Uterus (tissue), 2 donors: Measurements from ENCODE around the gene CHMP1A.

ENCODE experiments used
- CTCF ChIP-seq, 4 experiments: fragments of 200-600 bp in 2 of 4; fragments of 450-650 bp in 2 of 4; sonication (generic) in 2 of 4; IDR thresholded peaks; one replicate each; pipeline ENCODE4 v1.5.1; 2016 to 2019; ENCODE audit warnings: antibody characterized with exemption in 4 of 4, mild to moderate bottlenecking in 2 of 4, moderate library complexity in 1 of 4
- POLR2A ChIP-seq, 2 donors: fragments of 450-650 bp; IDR thresholded peaks; one replicate each; pipeline ENCODE4 v1.6.1; 2016; ENCODE audit warnings: antibody characterized with exemption in 2 of 2, mild to moderate bottlenecking in 1 of 2, moderate library complexity in 1 of 2

GRCh38 chr16:89701425-89702406, 44.2 kb upstream of the CHMP1A start, which contains the start of gene SPATA2L:
- TF ChIP-seq CTCF (IDR thresholded peaks at IDR 0.05) (peak in 3 of 4 experiments; percentile 2 to 25 (median 14)), POLR2A (IDR thresholded peaks at IDR 0.05) (peak; percentile 85 to 92)
